HCT116 (cell line): ENCODE results near the gene ESRRG. TPM values are rescaled to one million over a fixed set of nuclear protein-coding genes. Genes with fewer than 3 reads are reported as not detected.

ENCODE experiments used
- ATAC-seq: fragments of 200-7000 bp; cut with Tn5 transposase; 2 replicates; pipeline ENCODE4 v1.9.1; 2020; ENCODE audit warnings: mild to moderate bottlenecking, moderate library complexity
- BruUV-seq: library from RNA; stranded (reverse); fragments of 400-500 nt; replicated peaks from 2 replicates; lab custom pipeline; 2021; lab: Mats Ljungman, UMichigan
- CTCF ChIA-PET: fragments of 300-600 bp; sonication (Branson Sonifier 250); formaldehyde crosslinking; loops from one replicate; lab custom pipeline; 2021; ENCODE audit warnings: antibody characterized with exemption; lab: Charles Lee
- POLR2A ChIA-PET: fragments of 300-600, 350-600 bp; sonication (Branson Sonifier 250); formaldehyde crosslinking; loops from one replicate; lab custom pipeline; 2021; ENCODE audit warnings: antibody characterized with exemption; lab: Charles Lee
- RAD21 ChIA-PET, 2 experiments: fragments of 300-600 bp; sonication (Branson Sonifier 250); formaldehyde crosslinking; loops; one replicate each; lab custom pipeline; 2023; ENCODE audit warnings: low total read pairs in 2 of 2; ENCODE audit not compliant: uncharacterized antibody in 2 of 2, unreplicated experiment in 2 of 2, low non-redundant PET in 1 of 2; lab: Charles Lee
- DNase-seq: peaks from one replicate; pipeline ENCODE4 v3.0.0-alpha.2; 2010; ENCODE audit warnings: low read depth, low spot score
- H2AFZ ChIP-seq: fragments of 200-600 bp; shearing (Covaris generic), sonication (generic); 2 replicates; pipeline ENCODE4 v1.6.1; 2017; ENCODE audit warnings: low read depth, mixed run types, mixed read lengths, antibody characterized with exemption, low read length; ENCODE audit not compliant: poor library complexity, severe bottlenecking
- H3K27ac ChIP-seq: 2 replicates; pipeline ENCODE4 v1.5.1; 2012; ENCODE audit warnings: low read depth, low read length
- H3K27me3 ChIP-seq: fragments of 200-600 bp; sonication (generic); 2 replicates; pipeline ENCODE4 v1.6.1; 2016; ENCODE audit warnings: mixed run types, low read length, mixed read lengths; ENCODE audit not compliant: insufficient read depth
- H3K36me3 ChIP-seq, 2 experiments: fragments of 200-500 bp in 1 of 2; fragments of 200-600 bp in 1 of 2; sonication (Bioruptor generic) in 1 of 2; sonication (generic) in 1 of 2; 2 replicates each; pipeline versions ENCODE4 v1.5.1 to v1.6.1; 2014 to 2016; ENCODE audit warnings: low read length in 2 of 2, inconsistent platforms in 1 of 2, mixed read lengths in 1 of 2, mixed run types in 1 of 2; ENCODE audit not compliant: insufficient read depth in 2 of 2, control insufficient read depth in 1 of 2
- H3K4me1 ChIP-seq, 2 experiments: fragments of 200-600 bp in 1 of 2; sonication (generic) in 1 of 2; 2 replicates each; pipeline versions ENCODE4 v1.5.1 to v1.6.1; 2012 to 2017; ENCODE audit warnings: low read length in 2 of 2, inconsistent platforms in 1 of 2, mild to moderate bottlenecking in 1 of 2, mixed read lengths in 1 of 2, mixed run types in 1 of 2, moderate library complexity in 1 of 2; ENCODE audit not compliant: insufficient read depth in 2 of 2, control insufficient read depth in 1 of 2
- H3K4me2 ChIP-seq: fragments of 200-600 bp; sonication (generic); 2 replicates; pipeline ENCODE4 v1.6.1; 2017; ENCODE audit warnings: mixed run types, low read length, mixed read lengths
- H3K4me3 ChIP-seq, 2 experiments: fragments of 200-600 bp in 1 of 2; sonication (generic) in 1 of 2; replicated peaks in 1 of 2; 2 replicates each; pipeline ENCODE4 v1.5.1; 2011 to 2016; ENCODE audit warnings: low read length in 2 of 2, control low read depth in 1 of 2, low read depth in 1 of 2, mild to moderate bottlenecking in 1 of 2, mixed read lengths in 1 of 2, mixed run types in 1 of 2
- H3K79me2 ChIP-seq: fragments of 200-600 bp; sonication (generic); 2 replicates; pipeline ENCODE4 v1.6.1; 2017; ENCODE audit warnings: mild to moderate bottlenecking, mixed run types, low read length, moderate library complexity, mixed read lengths; ENCODE audit not compliant: insufficient read depth
- H3K9ac ChIP-seq: fragments of 200-600 bp; sonication (generic); 2 replicates; pipeline ENCODE4 v1.6.1; 2016; ENCODE audit warnings: low read length, mixed read lengths
- H3K9me2 ChIP-seq: fragments of 200-600 bp; sonication (generic), shearing (Covaris generic); 2 replicates; pipeline ENCODE4 v1.6.1; 2017; ENCODE audit warnings: mixed run types, mild to moderate bottlenecking, moderate library complexity; ENCODE audit not compliant: insufficient read depth
- H3K9me3 ChIP-seq, 2 experiments: fragments of 200-500 bp in 1 of 2; fragments of 200-600 bp in 1 of 2; sonication (Bioruptor generic) in 1 of 2; sonication (generic) in 1 of 2; 2 replicates each; pipeline ENCODE4 v1.6.1; 2014 to 2017; ENCODE audit warnings: low read length in 2 of 2, mixed read lengths in 2 of 2, inconsistent platforms in 1 of 2, low read depth in 1 of 2, mild to moderate bottlenecking in 1 of 2, mixed run types in 1 of 2, moderate library complexity in 1 of 2; ENCODE audit not compliant: control insufficient read depth in 1 of 2, insufficient read depth in 1 of 2
- H4K20me1 ChIP-seq: fragments of 200-600 bp; sonication (generic), shearing (Covaris generic); 2 replicates; pipeline ENCODE4 v1.6.1; 2017; ENCODE audit warnings: mixed run types, mild to moderate bottlenecking, moderate library complexity; ENCODE audit not compliant: insufficient read depth
- EZH2 ChIP-seq: fragments of 200-600 bp; sonication (generic); IDR thresholded peaks from 2 replicates; pipeline ENCODE4 v1.6.1; 2017; ENCODE audit warnings: antibody characterized with exemption, mixed run types
- TCF7L2 ChIP-seq: IDR thresholded peaks from 2 replicates; pipeline ENCODE4 v1.7.0; 2011; ENCODE audit warnings: borderline replicate concordance, inconsistent platforms; ENCODE audit not compliant: insufficient read depth, insufficient read length; ENCODE audit errors: extremely low read depth
- ZFX ChIP-seq: fragments of 450-650 bp; IDR thresholded peaks from 2 replicates; pipeline ENCODE4 v1.6.1; 2017
- intact Hi-C: fragments of 100-400 bp; cut with micrococcal nuclease; formaldehyde crosslinking; loops from 2 replicates; pipeline ENCODE4 v1.10.0; 2022
- total RNA-seq: library from RNA; stranded (reverse); gene quantifications from one replicate; pipeline ENCODE4 v1.2.1, GENCODE V29; 2021; ENCODE audit not compliant: unreplicated experiment
- TF ChIP-seq, protein P1 (sequence below): IDR thresholded peaks from 2 replicates; pipeline ENCODE4 v1.6.1; 2011; ENCODE audit warnings: mild to moderate bottlenecking, low read length, moderate library complexity; ENCODE audit not compliant: insufficient replicate concordance; ENCODE audit errors: extremely low read depth
- TF ChIP-seq, protein P2 (sequence below), 3 experiments: fragments of 200-600 bp in 1 of 3; sonication (generic) in 1 of 3; IDR thresholded peaks in 2 of 3; conservative IDR thresholded peaks in 1 of 3; 2 replicates each; pipeline ENCODE4 v1.5.1; 2012 to 2017; ENCODE audit warnings: low read depth in 2 of 3, low read length in 2 of 3, antibody characterized with exemption in 1 of 3, borderline replicate concordance in 1 of 3, control low read depth in 1 of 3, mild to moderate bottlenecking in 1 of 3, mixed read lengths in 1 of 3, mixed run types in 1 of 3, moderate library complexity in 1 of 3; ENCODE audit not compliant: insufficient read depth in 1 of 3

Gene ESRRG
- total RNA-seq, 1 experiment from 2014 or later: not detected

- TF ChIP-seq, protein P1, sequence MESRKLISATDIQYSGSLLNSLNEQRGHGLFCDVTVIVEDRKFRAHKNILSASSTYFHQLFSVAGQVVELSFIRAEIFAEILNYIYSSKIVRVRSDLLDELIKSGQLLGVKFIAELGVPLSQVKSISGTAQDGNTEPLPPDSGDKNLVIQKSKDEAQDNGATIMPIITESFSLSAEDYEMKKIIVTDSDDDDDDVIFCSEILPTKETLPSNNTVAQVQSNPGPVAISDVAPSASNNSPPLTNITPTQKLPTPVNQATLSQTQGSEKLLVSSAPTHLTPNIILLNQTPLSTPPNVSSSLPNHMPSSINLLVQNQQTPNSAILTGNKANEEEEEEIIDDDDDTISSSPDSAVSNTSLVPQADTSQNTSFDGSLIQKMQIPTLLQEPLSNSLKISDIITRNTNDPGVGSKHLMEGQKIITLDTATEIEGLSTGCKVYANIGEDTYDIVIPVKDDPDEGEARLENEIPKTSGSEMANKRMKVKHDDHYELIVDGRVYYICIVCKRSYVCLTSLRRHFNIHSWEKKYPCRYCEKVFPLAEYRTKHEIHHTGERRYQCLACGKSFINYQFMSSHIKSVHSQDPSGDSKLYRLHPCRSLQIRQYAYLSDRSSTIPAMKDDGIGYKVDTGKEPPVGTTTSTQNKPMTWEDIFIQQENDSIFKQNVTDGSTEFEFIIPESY: no peak
Measured at GRCh38 chr1:216614011-216614934, 109.0 kb downstream of the ESRRG start (continued).

DNA sequence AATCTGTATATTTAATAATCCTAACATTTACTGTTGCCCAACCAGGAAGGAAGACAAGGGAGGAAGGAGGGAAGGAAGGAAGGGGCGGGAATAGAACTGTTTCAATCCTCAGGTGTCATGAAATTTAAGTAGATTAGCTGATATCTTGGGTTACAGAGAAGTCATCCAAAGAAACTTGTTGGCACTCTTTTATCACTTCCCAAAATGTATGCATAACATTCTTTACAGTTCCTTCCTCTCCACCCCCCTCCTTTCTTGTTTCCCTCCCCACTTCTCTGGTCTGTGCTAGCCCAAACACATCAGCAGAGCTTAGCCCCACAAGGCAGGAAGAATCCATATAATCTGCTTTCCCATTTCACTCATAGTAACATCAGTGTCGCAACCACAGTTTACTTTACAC, 110.9 kb downstream of the ESRRG start:
- intact Hi-C loops: no loop called here
- H3K9me3 ChIP-seq: peaks cover 0 to 7% of the 10 kb centered on the region in 2 experiments; a peak in 2 of 4 replicates
- H3K9ac ChIP-seq: no peak overlapping the region
- no peaks in the 10 kb centered on the region for H3K4me1 ChIP-seq
- no peak overlapping the region for H3K27ac ChIP-seq
- H2AFZ ChIP-seq: no peak overlapping the region
- H3K36me3 ChIP-seq: no peaks in the 10 kb centered on the region
- DNase-seq (no peak), ATAC-seq (no peak)
- RAD21 ChIA-PET: no interaction called here
- no peaks in the 10 kb centered on the region for H3K79me2 ChIP-seq
- BruUV-seq: no TSS peak
- H3K27me3 ChIP-seq: no peaks in the 10 kb centered on the region
- no peaks in the 10 kb centered on the region for H3K9me2 ChIP-seq
- POLR2A ChIA-PET: no interaction called here
- CTCF ChIA-PET: no interaction called here
- TF ChIP-seq TCF7L2 (no peak), ZFX (no peak), EZH2 (no peak)
- TF ChIP-seq, protein P2, sequence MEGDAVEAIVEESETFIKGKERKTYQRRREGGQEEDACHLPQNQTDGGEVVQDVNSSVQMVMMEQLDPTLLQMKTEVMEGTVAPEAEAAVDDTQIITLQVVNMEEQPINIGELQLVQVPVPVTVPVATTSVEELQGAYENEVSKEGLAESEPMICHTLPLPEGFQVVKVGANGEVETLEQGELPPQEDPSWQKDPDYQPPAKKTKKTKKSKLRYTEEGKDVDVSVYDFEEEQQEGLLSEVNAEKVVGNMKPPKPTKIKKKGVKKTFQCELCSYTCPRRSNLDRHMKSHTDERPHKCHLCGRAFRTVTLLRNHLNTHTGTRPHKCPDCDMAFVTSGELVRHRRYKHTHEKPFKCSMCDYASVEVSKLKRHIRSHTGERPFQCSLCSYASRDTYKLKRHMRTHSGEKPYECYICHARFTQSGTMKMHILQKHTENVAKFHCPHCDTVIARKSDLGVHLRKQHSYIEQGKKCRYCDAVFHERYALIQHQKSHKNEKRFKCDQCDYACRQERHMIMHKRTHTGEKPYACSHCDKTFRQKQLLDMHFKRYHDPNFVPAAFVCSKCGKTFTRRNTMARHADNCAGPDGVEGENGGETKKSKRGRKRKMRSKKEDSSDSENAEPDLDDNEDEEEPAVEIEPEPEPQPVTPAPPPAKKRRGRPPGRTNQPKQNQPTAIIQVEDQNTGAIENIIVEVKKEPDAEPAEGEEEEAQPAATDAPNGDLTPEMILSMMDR (IDR thresholded peaks at IDR 0.05 in 2 of 3, conservative IDR thresholded peaks at IDR 0.05 in 1 of 3; ENCODE audit: borderline replicate concordance in 1 of 3, insufficient read depth in 1 of 3, low read depth in 2 of 3, low read length in 2 of 3): no peak
- H3K4me3 ChIP-seq: no peak overlapping the region
- no peak overlapping the region for H3K4me2 ChIP-seq
- no peaks in the 10 kb centered on the region for H4K20me1 ChIP-seq
